CD14-positive monocyte (primary cell): ENCODE measurements around the gene RNF175. TPM values are rescaled to one million over a fixed set of nuclear protein-coding genes. Genes with fewer than 3 reads are reported as not detected.

Experiments used
- DNase-seq, 3 donors: peaks; one replicate each; pipeline ENCODE4 v3.0.0-alpha.2; 2011 to 2022
- H2AFZ ChIP-seq: 2 replicates; pipeline ENCODE4 v1.6.0; 2012; ENCODE audit warnings: mild to moderate bottlenecking, low read depth, low read length, inconsistent platforms; ENCODE audit not compliant: insufficient read depth, poor library complexity, severe bottlenecking
- H3K27ac ChIP-seq, 2 donors: 1 replicate in 1 of 2; 2 replicates in 1 of 2; pipeline ENCODE4 v1.5.1; 2012 to 2013; ENCODE audit warnings: low read length in 2 of 2, control low read depth in 1 of 2, inconsistent platforms in 1 of 2, low read depth in 1 of 2, mild to moderate bottlenecking in 1 of 2
- H3K27me3 ChIP-seq, 2 donors: one replicate each; pipeline versions ENCODE4 v1.6.0 to v1.6.1; 2011 to 2013; ENCODE audit warnings: low read length in 2 of 2; ENCODE audit not compliant: control insufficient read depth in 2 of 2, insufficient read depth in 2 of 2
- H3K36me3 ChIP-seq, 2 donors: replicated peaks in 1 of 2; 1 replicate in 1 of 2; 2 replicates in 1 of 2; pipeline versions ENCODE4 v1.5.1 to v1.6.1; 2012 to 2013; ENCODE audit warnings: low read length in 2 of 2, control low read depth in 1 of 2, inconsistent platforms in 1 of 2, mild to moderate bottlenecking in 1 of 2; ENCODE audit not compliant: insufficient read depth in 2 of 2, control insufficient read depth in 1 of 2
- H3K4me1 ChIP-seq, 2 donors: 1 replicate in 1 of 2; 2 replicates in 1 of 2; pipeline versions ENCODE4 v1.5.1 to v1.6.1; 2012 to 2013; ENCODE audit warnings: low read length in 2 of 2, control low read depth in 1 of 2, inconsistent platforms in 1 of 2, mild to moderate bottlenecking in 1 of 2, moderate library complexity in 1 of 2; ENCODE audit not compliant: insufficient read depth in 2 of 2, control insufficient read depth in 1 of 2
- H3K4me2 ChIP-seq: replicated peaks from 2 replicates; pipeline ENCODE3; 2012; ENCODE audit warnings: low read length, moderate library complexity, mild to moderate bottlenecking; ENCODE audit not compliant: poor library complexity, severe bottlenecking; ENCODE audit errors: extremely low read depth
- H3K4me3 ChIP-seq, 3 experiments: fragments of 200-600 bp in 1 of 3; sonication (generic) in 1 of 3; replicated peaks in 1 of 3; 1 replicate in 2 of 3; 2 replicates in 1 of 3; pipeline ENCODE4 v1.5.1; 2011 to 2013; ENCODE audit warnings: low read length in 3 of 3, mild to moderate bottlenecking in 3 of 3, control low read depth in 2 of 3, low read depth in 2 of 3, inconsistent platforms in 1 of 3, moderate library complexity in 1 of 3
- H3K79me2 ChIP-seq: 2 replicates; pipeline ENCODE4 v1.6.0; 2012; ENCODE audit warnings: mild to moderate bottlenecking, control low read depth, inconsistent platforms, low read length, moderate library complexity; ENCODE audit not compliant: insufficient read depth
- H3K9ac ChIP-seq: 2 replicates; pipeline ENCODE4 v1.6.0; 2017; ENCODE audit warnings: low read length, mild to moderate bottlenecking; ENCODE audit not compliant: insufficient read depth, poor library complexity, severe bottlenecking
- H3K9me3 ChIP-seq, 2 donors: replicated peaks in 1 of 2; 1 replicate in 1 of 2; 2 replicates in 1 of 2; pipeline versions ENCODE4 v1.5.1 to v1.6.1; 2012 to 2013; ENCODE audit warnings: low read length in 2 of 2, control low read depth in 1 of 2; ENCODE audit not compliant: control insufficient read depth in 1 of 2, insufficient read depth in 1 of 2
- H4K20me1 ChIP-seq: 2 replicates; pipeline ENCODE4 v1.6.0; 2012; ENCODE audit warnings: mild to moderate bottlenecking, low read length, control low read depth, moderate library complexity; ENCODE audit not compliant: insufficient read depth
- H3K27ac Mint-ChIP-seq, 7 donors: one replicate each; pipeline ENCODE4 v1.8.0; 2020; ENCODE audit warnings: mild to moderate bottlenecking in 7 of 7, mixed read lengths in 7 of 7, moderate library complexity in 6 of 7, inconsistent platforms in 2 of 7
- H3K27me3 Mint-ChIP-seq, 3 donors: one replicate each; pipeline ENCODE4 v1.8.0; 2021 to 2022; ENCODE audit warnings: low read depth in 3 of 3, mild to moderate bottlenecking in 3 of 3, mixed read lengths in 3 of 3, moderate library complexity in 3 of 3, inconsistent platforms in 1 of 3
- H3K36me3 Mint-ChIP-seq, 2 donors: one replicate each; pipeline ENCODE4 v1.8.0; 2020; ENCODE audit warnings: mixed read lengths in 2 of 2, inconsistent platforms in 1 of 2, mild to moderate bottlenecking in 1 of 2
- H3K4me1 Mint-ChIP-seq: one replicate; pipeline ENCODE4 v1.8.0; 2020; ENCODE audit warnings: mild to moderate bottlenecking, mixed read lengths
- H3K4me3 Mint-ChIP-seq, 2 donors: one replicate each; pipeline ENCODE4 v1.8.0; 2020; ENCODE audit warnings: mild to moderate bottlenecking in 2 of 2, mixed read lengths in 2 of 2, moderate library complexity in 1 of 2
- H3K9me3 Mint-ChIP-seq, 7 donors: one replicate each; pipeline ENCODE4 v1.8.0; 2020 to 2022; ENCODE audit warnings: mixed read lengths in 7 of 7, mild to moderate bottlenecking in 6 of 7, moderate library complexity in 6 of 7, inconsistent platforms in 2 of 7
- WGBS: methylation state at CpG from one replicate; pipeline ENCODE4 v1.1.5; 2013; ENCODE audit warnings: missing lambda C conversion rate; ENCODE audit not compliant: insufficient coverage; 5-methylcytosine and 5-hydroxymethylcytosine counted together
- intact Hi-C, 2 donors: fragments of 100-400 bp; cut with micrococcal nuclease; formaldehyde crosslinking; loops; one replicate each; pipeline versions ENCODE4 v1.15.0 to v1.15.1; 2023
- polyA plus RNA-seq, 3 donors: library from polyadenylated mRNA; depleted of rRNA in 1 of 3; unstranded in 2 of 3; stranded (reverse) in 1 of 3; fragments of 300-500 nt in 2 of 3; fragments of >200 nt in 1 of 3; fragmentation: Illumina TruSeq in 2 of 3; gene quantifications; 1 replicate in 2 of 3; 2 replicates in 1 of 3; pipeline ENCODE4 v1.2.3, GENCODE V29; 2012 to 2021
- TF ChIP-seq, protein P1 (sequence below): fragments of 200-600 bp; IDR thresholded peaks from one replicate; pipeline ENCODE4 v1.8.0; 2022; ENCODE audit warnings: antibody characterized with exemption, mild to moderate bottlenecking

Gene RNF175
- polyA plus RNA-seq, 3 donors: 0.36 to 0.91 (median 0.55) TPM

DNA sequence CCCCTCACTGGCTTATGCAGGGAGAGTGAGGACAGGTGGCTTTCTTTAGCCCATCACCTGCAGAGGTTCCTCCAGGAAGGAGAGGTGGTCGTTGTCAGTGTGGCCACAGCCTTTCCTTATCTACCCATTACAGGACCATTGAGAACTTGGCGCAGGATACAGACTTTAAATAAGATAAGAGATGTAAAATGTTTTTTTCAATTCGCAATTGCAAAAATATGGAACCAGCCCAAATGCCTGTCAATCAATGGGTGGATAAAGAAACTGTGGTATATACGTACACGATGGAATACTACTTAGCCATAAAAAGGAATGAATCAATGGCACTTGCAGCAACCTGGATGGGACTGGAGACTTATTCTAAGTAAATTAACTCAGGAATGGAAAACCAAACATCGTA is 6.9 kb upstream of the RNF175 start:
- TF ChIP-seq, protein P1, sequence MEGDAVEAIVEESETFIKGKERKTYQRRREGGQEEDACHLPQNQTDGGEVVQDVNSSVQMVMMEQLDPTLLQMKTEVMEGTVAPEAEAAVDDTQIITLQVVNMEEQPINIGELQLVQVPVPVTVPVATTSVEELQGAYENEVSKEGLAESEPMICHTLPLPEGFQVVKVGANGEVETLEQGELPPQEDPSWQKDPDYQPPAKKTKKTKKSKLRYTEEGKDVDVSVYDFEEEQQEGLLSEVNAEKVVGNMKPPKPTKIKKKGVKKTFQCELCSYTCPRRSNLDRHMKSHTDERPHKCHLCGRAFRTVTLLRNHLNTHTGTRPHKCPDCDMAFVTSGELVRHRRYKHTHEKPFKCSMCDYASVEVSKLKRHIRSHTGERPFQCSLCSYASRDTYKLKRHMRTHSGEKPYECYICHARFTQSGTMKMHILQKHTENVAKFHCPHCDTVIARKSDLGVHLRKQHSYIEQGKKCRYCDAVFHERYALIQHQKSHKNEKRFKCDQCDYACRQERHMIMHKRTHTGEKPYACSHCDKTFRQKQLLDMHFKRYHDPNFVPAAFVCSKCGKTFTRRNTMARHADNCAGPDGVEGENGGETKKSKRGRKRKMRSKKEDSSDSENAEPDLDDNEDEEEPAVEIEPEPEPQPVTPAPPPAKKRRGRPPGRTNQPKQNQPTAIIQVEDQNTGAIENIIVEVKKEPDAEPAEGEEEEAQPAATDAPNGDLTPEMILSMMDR: no peak
- H3K27ac ChIP-seq: no peak overlapping the region
- H3K9ac ChIP-seq: no peak overlapping the region
- H3K36me3 ChIP-seq: no peaks in the 10 kb centered on the region
- Mint-ChIP-seq H3K27me3 (peaks cover 6 to 10% (median 9%) of the 10 kb centered on the region in 3 donors), H3K9me3 (peaks cover 0 to 6% (median 5%) of the 10 kb centered on the region in 7 donors), H3K36me3 (no peaks in the 10 kb centered on the region), H3K4me3 (no peak overlapping the region), H3K27ac (no peak overlapping the region), H3K4me1 (peaks cover 7% of the 10 kb centered on the region)
- WGBS: 82% methylated on average over 3 of the region's 6 CpGs
- H3K27me3 ChIP-seq: peaks cover 0 to 5% of the 10 kb centered on the region in 2 donors
- peaks cover 0 to 5% of the 10 kb centered on the region in 2 donors for H3K4me1 ChIP-seq
- no peak overlapping the region for H3K4me2 ChIP-seq
- no peak overlapping the region for H3K4me3 ChIP-seq
- no peaks in the 10 kb centered on the region for H4K20me1 ChIP-seq
- no peaks in the 10 kb centered on the region for H3K9me3 ChIP-seq
- intact Hi-C loops: no loop called here
- no peak for DNase-seq
- H3K79me2 ChIP-seq: no peaks in the 10 kb centered on the region
- no peak overlapping the region for H2AFZ ChIP-seq

DNA sequence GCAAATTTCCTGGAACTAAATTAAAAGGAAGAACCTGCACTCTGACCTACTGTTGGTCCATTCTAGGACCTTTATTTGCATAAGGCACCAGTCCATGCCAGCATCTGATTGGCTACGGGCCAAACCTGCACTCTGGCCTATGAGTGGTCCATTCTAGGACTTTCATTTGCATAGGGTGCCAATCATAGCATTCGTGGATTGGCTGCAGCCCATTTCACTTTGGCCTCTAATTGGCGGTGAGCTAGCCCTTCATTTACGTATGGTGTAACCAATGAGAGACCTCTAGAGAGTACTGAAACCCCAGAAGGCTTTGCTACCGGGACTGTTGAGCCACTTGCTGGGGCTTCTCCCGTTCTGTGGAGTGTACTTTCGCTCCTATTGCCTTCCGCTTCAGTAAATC is 6.1 kb upstream of the RNF175 start:
- 88% methylated on average over 5 of the region's 8 CpGs for WGBS
- no peak overlapping the region for H3K27ac Mint-ChIP-seq

More for the DNA sequence above, 6.1 kb upstream of the RNF175 start:
- Mint-ChIP-seq H3K4me1 (peaks cover 2% of the 10 kb centered on the region), H3K9me3 (peaks cover 0 to 6% (median 3%) of the 10 kb centered on the region in 7 donors), H3K27me3 (peaks cover 13 to 14% (median 13%) of the 10 kb centered on the region in 3 donors), H3K36me3 (no peaks in the 10 kb centered on the region), H3K4me3 (no peak overlapping the region)
- TF ChIP-seq, protein P1: no peak
- H2AFZ ChIP-seq: no peak overlapping the region
- no peak overlapping the region for H3K4me3 ChIP-seq
- H3K9me3 ChIP-seq: no peaks in the 10 kb centered on the region
- DNase-seq: no peak
- intact Hi-C loops: no loop called here
- H3K4me2 ChIP-seq: no peak overlapping the region
- peaks cover 0 to 2% of the 10 kb centered on the region in 2 donors for H3K4me1 ChIP-seq
- peaks cover 0 to 8% of the 10 kb centered on the region in 2 donors for H3K27me3 ChIP-seq
- no peaks in the 10 kb centered on the region for H3K79me2 ChIP-seq
- H3K36me3 ChIP-seq: no peaks in the 10 kb centered on the region
- no peak overlapping the region for H3K27ac ChIP-seq
- H3K9ac ChIP-seq: no peak overlapping the region
- no peaks in the 10 kb centered on the region for H4K20me1 ChIP-seq
